GM12874 (cell line): ENCODE data around the gene FBXO38.

Experiments
- CTCF ChIP-seq: IDR thresholded peaks from 2 replicates; pipeline ENCODE4 v1.5.1; 2011; ENCODE audit warnings: low read depth, mild to moderate bottlenecking, control low read depth, low read length, moderate library complexity; ENCODE audit not compliant: insufficient read depth

The FBXO38 gene

GRCh38 chr5:148383564-148384379 lies at the start of gene FBXO38:
TSS of gene FBXO38 (plus strand) at chr5:148383958. CDS start at chr5:148394777, 10,819 bp downstream.
- TF ChIP-seq CTCF, result 0 out of 2 replicates have a peak, but pooled peaks have one; percentile 3

- TF ChIP-seq CTCF, result no peak
These were observed 48.5 kb upstream of the FBXO38 start, which contains the start of gene SPINK9 for GRCh38 chr5:148335259-148335658. TSS of gene SPINK9 (plus strand) at chr5:148335559. CDS start at chr5:148335614, 55 bp downstream.

- no peak for TF ChIP-seq CTCF
These were observed 46.9 kb upstream of the FBXO38 start for GRCh38 chr5:148336704-148337435.

- TF ChIP-seq CTCF, result no peak
These were observed 41.2 kb upstream of the FBXO38 start for GRCh38 chr5:148342371-148343045.

GRCh38 chr5:148343046-148343407 lies 40.7 kb upstream of the FBXO38 start:
- no peak for TF ChIP-seq CTCF

- no peak for TF ChIP-seq CTCF
These were observed 39.9 kb upstream of the FBXO38 start for GRCh38 chr5:148343603-148344487.
